ENCODE results near the gene EYS.
"Not testable (repeated sequence)": the region's sequence is repeated elsewhere in the genome, so short reads cannot be mapped to it uniquely, and the experiment has no call there.

EYS gene

DNA sequence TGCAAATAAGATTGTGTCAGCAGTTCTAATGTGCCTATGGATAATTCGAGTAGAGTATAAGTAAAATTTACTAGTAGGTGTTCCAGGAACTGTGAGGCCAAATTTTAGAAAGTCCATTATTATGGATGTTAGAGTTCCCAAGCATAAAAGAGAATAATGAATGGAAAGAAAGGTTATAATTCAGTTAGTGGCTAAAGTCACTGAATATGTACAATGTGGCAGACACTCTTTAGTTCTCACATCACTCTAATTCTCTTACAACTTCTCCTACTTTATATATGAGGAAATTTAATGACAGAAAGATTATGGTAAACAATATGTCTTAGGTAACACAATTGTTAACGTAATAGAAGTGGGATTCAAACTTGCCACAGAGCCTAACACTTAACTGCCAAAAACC lies 75.3 kb downstream of the EYS start:
- no peak for DNase-seq

DNA sequence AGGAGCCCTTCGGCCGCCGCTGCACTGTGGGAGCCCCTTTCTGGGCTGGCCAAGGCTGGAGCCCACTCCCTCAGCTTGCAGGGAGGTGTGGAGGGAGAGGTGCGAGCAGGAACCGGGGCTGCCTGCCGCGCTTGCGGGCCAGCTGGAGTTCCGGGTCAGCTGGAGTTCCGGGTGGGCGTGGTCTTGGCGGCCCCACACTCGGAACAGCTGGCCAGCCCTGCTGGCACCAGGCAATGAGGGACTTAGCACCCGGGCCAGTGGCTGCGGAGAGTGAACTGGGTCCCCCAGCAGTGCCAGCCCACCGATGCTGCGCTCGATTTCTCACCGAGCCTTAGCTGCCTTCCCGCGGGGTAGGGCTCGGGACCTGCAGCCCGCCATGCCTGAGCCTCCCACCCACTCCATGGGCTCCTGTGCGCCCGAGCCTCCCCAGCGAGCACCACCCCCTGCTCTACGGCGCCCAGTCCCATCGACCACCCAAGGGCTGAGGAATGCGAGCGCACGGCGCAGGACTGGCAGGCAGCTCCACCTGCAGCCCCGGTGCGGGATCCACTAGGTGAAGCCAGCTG lies 79.5 kb downstream of the EYS start:
- not testable (repeated sequence) for DNase-seq

GRCh38 chr6:65627015-65627414 lies 80.0 kb downstream of the EYS start:
- no peak for DNase-seq

- no peak for DNase-seq
These were observed 83.5 kb downstream of the EYS start for GRCh38 chr6:65623566-65623965.

GRCh38 chr6:65610746-65611145 lies 96.3 kb downstream of the EYS start:
- DNase-seq: no peak

- no peak for DNase-seq
These were observed 111.5 kb downstream of the EYS start for GRCh38 chr6:65595540-65595939.

DNA sequence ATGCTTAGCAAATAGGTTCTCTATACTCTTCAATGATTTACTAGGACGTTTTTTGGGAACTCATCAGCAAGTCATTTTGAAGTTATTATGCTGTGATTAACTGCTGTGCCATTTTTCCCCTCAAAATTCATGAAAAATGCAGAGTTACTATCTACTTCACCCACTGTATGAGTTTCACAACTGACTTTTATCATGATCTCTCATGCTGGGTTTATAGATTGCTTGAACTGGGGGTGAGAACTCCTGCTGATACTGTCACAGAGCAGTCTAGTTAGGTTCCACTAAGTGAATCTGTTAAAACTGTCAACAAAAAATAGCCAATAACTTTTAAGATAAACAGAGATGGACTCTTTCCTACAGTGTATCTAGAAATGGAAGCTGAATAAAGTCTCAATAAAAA lies 136.7 kb downstream of the EYS start:
- DNase-seq: no peak

GRCh38 chr6:65569505-65569904 lies 137.5 kb downstream of the EYS start:
- DNase-seq: no peak

DNA sequence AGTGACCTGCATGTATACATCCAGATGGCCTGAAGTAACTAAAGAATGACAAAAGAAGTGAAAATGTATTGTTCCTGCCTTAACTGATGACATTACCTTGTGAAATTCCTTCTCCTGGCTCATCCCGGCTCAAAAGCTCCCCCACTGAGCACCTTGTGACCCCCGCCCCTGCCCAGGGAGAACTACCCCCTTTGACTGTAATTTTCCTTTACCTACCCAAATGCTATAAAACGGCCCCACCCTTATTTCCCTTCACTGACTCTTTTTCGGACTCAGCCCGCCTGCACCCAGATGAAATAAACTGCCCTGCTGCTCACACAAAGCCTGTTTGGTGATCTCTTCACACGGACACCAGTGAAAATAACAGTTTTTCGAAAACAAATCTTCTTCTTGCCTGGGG lies 138.0 kb downstream of the EYS start:
- DNase-seq: not testable (repeated sequence)

GRCh38 chr6:65566117-65566516 lies 140.9 kb downstream of the EYS start:
- DNase-seq: no peak

GRCh38 chr6:65558071-65558470 lies 149.0 kb downstream of the EYS start:
- DNase-seq: no peak

- no peak for DNase-seq
These were observed 149.8 kb downstream of the EYS start for GRCh38 chr6:65557224-65557623.

DNA sequence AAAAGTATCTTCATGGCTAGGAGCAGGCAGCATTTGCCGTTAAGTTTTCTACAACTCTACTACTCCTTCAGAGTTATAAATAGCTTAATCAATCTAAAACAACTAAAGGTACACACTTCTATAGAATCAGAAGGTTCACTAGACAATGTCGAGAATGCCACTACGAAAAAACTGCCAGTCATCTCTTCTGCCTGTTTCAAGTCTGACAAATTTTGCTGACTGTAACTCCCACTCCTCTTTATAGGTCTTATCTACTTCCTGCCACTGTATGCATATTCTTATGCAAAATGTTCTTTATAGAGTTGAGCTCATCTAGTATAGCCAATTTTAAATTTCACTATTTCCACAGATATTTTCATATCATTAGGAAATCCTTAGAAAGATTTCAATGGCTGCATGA lies 160.1 kb downstream of the EYS start:
- no peak for DNase-seq

DNA sequence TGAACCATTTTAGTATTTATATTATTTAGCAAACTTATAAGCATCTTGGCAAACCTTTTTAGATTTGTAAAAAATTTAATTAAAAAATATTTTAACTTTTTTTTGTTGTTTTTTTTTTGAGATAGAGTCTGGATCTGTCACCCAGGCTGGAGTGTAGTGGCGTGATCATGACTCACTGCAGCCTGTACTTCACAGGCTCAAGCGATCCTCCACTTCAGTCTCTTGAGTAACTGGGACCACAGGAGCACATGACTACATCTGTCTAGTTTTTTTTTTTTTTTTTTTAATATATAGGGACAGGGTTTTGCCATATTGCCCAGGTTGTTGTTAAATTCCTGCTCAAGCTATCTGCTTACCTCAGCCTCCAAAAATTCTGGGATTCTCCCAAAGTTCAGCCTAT lies 161.1 kb downstream of the EYS start:
- no peak for DNase-seq

DNA sequence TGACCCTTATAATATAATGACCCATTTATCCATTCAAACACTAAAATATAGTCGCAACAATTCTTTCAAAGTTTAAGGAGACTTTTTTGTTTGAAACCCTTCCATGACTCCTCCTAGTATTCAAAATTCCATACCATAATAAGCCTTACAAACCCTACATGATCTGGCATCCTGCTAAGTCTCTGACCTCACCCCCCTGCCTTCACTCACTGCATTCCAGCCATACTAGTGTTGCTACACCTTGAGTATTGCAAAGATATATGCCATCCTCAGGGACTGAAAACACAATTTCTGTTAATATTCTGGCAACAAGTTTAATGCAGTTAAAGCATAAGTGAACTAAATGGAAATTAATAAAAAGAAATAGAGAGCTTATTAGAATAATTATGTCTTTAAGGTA lies 168.4 kb downstream of the EYS start:
- DNase-seq: no peak

GRCh38 chr6:65537600-65537999 lies 169.4 kb downstream of the EYS start:
- DNase-seq: no peak

DNA sequence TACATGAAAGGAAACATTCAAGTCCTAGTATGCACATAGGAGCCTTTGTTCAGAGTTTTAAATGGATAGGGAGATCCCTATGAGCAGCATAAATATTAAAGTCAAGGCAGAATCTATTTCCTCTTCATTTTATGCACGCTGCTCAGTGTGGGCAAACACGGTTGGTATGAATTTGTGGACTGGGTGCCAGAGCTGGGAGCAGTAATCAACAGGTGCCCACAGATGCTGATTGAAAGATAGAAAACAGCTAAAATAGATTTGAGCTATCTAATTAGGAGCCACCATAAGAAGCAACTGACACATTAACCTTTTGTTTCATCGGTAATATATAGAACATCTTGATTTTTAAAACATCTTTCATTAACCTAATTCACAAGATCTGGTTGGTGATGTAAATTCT lies 175.5 kb downstream of the EYS start:
- DNase-seq: no peak

DNA sequence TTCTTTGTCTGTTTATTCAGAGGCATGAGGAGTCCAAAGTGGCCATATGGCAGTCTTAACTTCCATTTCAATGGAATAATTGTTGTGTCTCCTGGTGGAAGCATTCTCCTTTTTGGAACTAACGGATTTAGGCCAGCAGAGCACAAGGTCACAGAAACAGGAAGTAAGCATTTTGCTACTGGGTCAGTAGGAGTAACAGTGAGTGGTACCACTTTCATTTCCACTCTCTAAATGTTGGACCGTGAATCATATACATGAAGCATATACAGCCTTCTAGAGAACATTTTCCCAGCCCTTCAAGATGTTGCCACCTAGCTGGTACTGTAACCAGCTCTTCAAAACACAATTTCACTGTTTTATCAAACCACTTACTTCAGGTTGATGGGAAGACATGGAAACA lies 182.8 kb downstream of the EYS start:
- no peak for DNase-seq

- DNase-seq: no peak
These were observed 201.3 kb downstream of the EYS start for GRCh38 chr6:65505736-65506135.

DNA sequence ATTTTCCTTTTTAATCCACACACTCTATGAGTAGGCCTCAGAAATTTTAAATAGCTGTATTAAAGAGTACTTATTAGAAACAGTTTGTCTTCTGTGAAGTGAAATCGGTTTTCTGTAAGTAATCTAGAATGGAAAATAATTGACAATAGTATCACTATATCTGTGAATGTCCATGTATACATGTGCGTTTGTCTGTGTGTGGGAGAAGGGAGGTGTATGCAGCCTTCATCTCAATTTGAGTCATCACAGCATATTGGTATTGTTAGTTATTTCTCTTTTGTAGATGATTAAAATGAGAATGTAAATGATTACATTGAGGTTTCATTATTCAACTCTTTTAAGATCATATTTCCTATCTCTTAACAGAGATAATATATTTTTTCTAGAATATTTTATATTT lies 206.0 kb downstream of the EYS start:
- DNase-seq: no peak

GRCh38 chr6:65483652-65484051 lies 223.4 kb downstream of the EYS start:
- DNase-seq: not testable (repeated sequence)

DNA sequence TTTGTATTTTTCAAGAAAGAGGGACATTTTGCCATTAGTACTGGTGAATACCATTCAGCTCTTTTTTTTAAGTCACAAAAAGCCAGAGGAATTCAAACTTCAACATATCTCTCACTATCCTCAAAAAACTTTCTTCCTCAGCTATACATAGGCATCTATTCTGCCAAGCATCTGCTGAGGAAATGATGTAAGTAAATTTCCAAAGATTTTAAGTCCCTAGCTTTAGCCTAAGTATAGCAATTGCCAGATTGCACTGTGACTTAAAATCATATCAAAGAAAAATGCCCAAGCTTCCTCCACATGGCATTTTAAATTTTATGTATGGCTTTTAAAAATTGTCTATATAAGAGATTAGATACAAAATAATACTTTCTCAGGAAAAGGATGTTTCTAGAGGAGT lies 237.4 kb downstream of the EYS start:
- no peak for DNase-seq

DNA sequence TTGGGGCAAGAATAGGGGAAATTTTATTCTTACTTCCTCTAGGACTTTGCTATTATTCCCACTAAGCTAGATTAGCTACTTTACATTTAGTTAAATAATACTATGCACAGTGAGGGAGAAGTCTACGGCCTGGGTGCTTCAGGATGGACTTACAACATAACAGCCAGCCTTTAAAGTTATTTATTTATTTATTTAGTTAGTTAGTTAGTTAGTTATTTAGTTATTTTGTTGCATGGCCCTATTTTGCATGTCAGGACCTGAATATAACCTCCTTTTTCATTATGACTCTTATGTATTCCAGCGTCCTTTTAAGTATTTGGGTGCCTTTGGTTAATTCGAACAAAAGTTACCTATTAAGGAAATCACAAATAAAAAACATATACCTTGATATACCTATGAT lies 238.7 kb downstream of the EYS start:
- no peak for DNase-seq

- no peak for DNase-seq
These were observed 245.9 kb downstream of the EYS start for GRCh38 chr6:65461121-65461520.

DNA sequence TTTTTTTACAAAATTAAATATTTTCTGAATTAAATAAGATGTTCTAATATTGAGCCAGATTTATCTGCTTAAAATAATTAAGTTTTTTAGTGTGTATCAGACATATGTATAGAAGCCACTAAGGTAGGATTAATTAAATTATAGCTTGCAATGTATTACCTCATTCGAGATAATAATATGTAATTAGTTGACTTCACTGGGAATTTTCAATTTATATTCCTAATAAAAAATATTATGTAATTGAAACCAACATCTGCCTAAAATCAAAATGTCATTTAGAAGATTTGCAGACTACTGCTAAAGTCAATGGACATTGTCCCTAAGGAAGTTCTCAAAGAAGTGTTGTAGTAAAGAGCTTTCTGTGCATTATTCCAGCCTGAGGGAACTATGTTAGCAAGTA lies 254.7 kb downstream of the EYS start:
- DNase-seq: no peak

GRCh38 chr6:65450451-65450850 lies 256.6 kb downstream of the EYS start:
- DNase-seq: no peak
